SU-DHL-6 (cell line): Measurements from ENCODE around the gene SLC25A42.

Experiments used
- H2AFZ ChIP-seq: fragments of 200-600 bp; sonication (generic); 2 replicates; pipeline ENCODE4 v1.6.1; 2014; ENCODE audit warnings: low read depth, mild to moderate bottlenecking, moderate library complexity, mixed read lengths, antibody characterized with exemption, low read length; ENCODE audit not compliant: severe bottlenecking
- H3F3A ChIP-seq: fragments of 200-600 bp; shearing (Covaris generic); 2 replicates; pipeline ENCODE4 v1.6.0; 2016; ENCODE audit warnings: antibody characterized with exemption, mild to moderate bottlenecking; ENCODE audit not compliant: insufficient read depth
- H3K27ac ChIP-seq: fragments of 200-600 bp; sonication (generic); 2 replicates; pipeline ENCODE4 v1.5.1; 2016; ENCODE audit warnings: low read depth, mild to moderate bottlenecking, low read length, moderate library complexity, mixed read lengths
- H3K27me3 ChIP-seq: fragments of 200-600 bp; sonication (generic), shearing (Covaris generic); 2 replicates; pipeline ENCODE4 v1.6.0; 2014; ENCODE audit warnings: mild to moderate bottlenecking, low read length
- H3K36me3 ChIP-seq: fragments of 200-600 bp; sonication (generic); 2 replicates; pipeline ENCODE4 v1.6.1; 2014; ENCODE audit warnings: mild to moderate bottlenecking, low read length, mixed read lengths
- H3K4me2 ChIP-seq: fragments of 300-600, 200-600 bp; shearing (Covaris generic), sonication (generic); 2 replicates; pipeline ENCODE4 v1.6.0; 2014; ENCODE audit warnings: low read length, low read depth, mild to moderate bottlenecking; ENCODE audit not compliant: poor library complexity, severe bottlenecking
- H3K4me3 ChIP-seq: fragments of 200-600 bp; sonication (generic); 2 replicates; pipeline ENCODE4 v1.5.1; 2014; ENCODE audit warnings: antibody characterized with exemption, low read length, mild to moderate bottlenecking, mixed read lengths; ENCODE audit not compliant: insufficient read depth, poor library complexity, severe bottlenecking
- H3K79me2 ChIP-seq: fragments of 200-600 bp; sonication (generic); 2 replicates; pipeline ENCODE4 v1.6.1; 2014; ENCODE audit warnings: mild to moderate bottlenecking, low read length, moderate library complexity; ENCODE audit not compliant: insufficient read depth
- H3K9ac ChIP-seq: fragments of 200-600 bp; sonication (generic); 2 replicates; pipeline ENCODE4 v1.7.0; 2014; ENCODE audit warnings: mild to moderate bottlenecking, low read length
- H3K9me2 ChIP-seq: fragments of 200-600 bp; sonication (generic); replicated peaks from 2 replicates; pipeline ENCODE4 v1.6.1; 2014; ENCODE audit warnings: low read length; ENCODE audit not compliant: insufficient read depth
- H3K9me3 ChIP-seq: fragments of 200-600 bp; sonication (generic); 2 replicates; pipeline ENCODE4 v1.6.1; 2014; ENCODE audit warnings: low read length, mixed read lengths; ENCODE audit not compliant: insufficient read depth
- H4K20me1 ChIP-seq: fragments of 200-600 bp; sonication (generic); 2 replicates; pipeline ENCODE4 v1.6.1; 2014; ENCODE audit warnings: low read depth, mild to moderate bottlenecking, antibody characterized with exemption, low read length, moderate library complexity, mixed read lengths
- EZH2phosphoT487 ChIP-seq: fragments of 200-600 bp; sonication (generic), shearing (Covaris generic); conservative IDR thresholded peaks from 2 replicates; pipeline ENCODE4 v1.6.1; 2018; ENCODE audit warnings: mild to moderate bottlenecking, antibody characterized with exemption, low read length, moderate library complexity, mixed read lengths
- TF ChIP-seq, protein P1 (sequence below): fragments of 200-600 bp; sonication (generic); IDR thresholded peaks from one replicate; pipeline ENCODE4 v1.5.1; 2017; ENCODE audit warnings: antibody characterized with exemption, mild to moderate bottlenecking, low read length, moderate library complexity; ENCODE audit not compliant: insufficient read depth, poor library complexity, severe bottlenecking

Gene SLC25A42

DNA sequence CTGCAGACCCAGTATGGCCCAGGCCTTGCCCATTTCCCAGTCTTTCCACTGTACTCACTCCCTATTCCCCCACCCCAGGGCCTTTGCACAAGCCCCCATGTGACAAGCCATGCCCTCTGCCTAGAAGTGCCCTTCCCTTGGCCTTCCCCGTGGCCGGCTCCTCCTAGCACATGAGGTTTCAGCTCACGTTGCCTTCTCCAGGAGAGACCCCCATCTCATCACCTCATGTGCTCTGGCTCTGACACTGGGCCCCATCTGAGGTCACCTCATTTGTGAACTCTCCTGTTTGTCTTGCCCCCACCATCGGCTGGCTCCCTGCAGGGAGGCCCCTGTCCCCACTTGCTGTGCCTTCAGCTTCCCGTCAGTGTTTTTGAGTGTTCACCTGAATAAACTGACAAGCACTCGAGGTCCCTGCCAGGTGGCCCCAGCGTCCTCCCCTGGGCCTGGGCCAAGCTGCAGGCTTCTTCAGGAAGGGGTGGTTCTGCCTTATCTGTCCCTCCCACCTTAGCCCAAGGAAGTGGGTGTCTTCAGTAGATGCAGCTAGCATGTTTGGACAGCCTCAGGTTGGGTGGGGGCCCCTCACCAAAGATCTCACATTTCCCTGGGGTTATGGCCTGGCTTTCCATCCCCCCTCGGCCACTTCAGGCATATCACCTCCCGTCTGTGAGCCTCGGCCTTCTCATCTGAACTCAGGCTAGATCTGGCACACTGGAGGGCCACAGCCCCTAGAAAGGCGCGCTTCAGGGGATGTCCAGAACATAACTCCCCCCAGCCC, 3.8 kb upstream of the SLC25A42 start:
- no peaks in the 10 kb centered on the region for H3K36me3 ChIP-seq
- H3K9me2 ChIP-seq, result no peaks in the 10 kb centered on the region
- H3K9me3 ChIP-seq, result no peaks in the 10 kb centered on the region
- H3F3A ChIP-seq, result peaks cover 13% of the 10 kb centered on the region; the same call in 1 of the 2 replicates
- H3K79me2 ChIP-seq, result no peaks in the 10 kb centered on the region; the same call in 1 of the 2 replicates
- H2AFZ ChIP-seq, result no peak overlapping the region
- TF ChIP-seq EZH2phosphoT487, result no peak
- TF ChIP-seq, protein P1, sequence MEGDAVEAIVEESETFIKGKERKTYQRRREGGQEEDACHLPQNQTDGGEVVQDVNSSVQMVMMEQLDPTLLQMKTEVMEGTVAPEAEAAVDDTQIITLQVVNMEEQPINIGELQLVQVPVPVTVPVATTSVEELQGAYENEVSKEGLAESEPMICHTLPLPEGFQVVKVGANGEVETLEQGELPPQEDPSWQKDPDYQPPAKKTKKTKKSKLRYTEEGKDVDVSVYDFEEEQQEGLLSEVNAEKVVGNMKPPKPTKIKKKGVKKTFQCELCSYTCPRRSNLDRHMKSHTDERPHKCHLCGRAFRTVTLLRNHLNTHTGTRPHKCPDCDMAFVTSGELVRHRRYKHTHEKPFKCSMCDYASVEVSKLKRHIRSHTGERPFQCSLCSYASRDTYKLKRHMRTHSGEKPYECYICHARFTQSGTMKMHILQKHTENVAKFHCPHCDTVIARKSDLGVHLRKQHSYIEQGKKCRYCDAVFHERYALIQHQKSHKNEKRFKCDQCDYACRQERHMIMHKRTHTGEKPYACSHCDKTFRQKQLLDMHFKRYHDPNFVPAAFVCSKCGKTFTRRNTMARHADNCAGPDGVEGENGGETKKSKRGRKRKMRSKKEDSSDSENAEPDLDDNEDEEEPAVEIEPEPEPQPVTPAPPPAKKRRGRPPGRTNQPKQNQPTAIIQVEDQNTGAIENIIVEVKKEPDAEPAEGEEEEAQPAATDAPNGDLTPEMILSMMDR, result no peak
- no peak overlapping the region for H3K27ac ChIP-seq
- H3K27me3 ChIP-seq, result no peaks in the 10 kb centered on the region
- no peak overlapping the region for H3K4me2 ChIP-seq
- no peak overlapping the region for H3K4me3 ChIP-seq
- no peak overlapping the region for H3K9ac ChIP-seq
- H4K20me1 ChIP-seq, result no peaks in the 10 kb centered on the region

DNA sequence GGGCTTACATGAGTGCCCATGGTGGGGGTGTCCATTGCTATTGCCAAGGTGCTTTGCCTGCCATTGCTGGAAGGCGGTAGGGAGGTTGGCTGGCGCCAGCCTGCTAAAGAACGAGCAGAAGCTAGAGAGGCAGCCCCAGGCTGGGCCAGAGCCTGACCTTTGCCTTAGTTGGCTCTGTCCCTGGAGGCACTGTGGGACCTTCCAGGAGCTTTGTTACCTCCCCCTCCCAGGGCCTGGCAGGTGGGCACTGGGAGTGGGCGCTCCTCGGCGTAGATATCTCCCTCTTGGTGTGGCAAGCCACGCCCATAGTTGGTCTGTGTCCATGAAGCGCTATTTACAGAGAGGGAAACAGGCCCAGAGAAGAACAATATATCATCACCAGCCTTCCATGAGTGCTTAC, 2.3 kb upstream of the SLC25A42 start:
- no peaks in the 10 kb centered on the region for H3K27me3 ChIP-seq
- no peak for TF ChIP-seq EZH2phosphoT487
- TF ChIP-seq, protein P1, result no peak

DNA sequence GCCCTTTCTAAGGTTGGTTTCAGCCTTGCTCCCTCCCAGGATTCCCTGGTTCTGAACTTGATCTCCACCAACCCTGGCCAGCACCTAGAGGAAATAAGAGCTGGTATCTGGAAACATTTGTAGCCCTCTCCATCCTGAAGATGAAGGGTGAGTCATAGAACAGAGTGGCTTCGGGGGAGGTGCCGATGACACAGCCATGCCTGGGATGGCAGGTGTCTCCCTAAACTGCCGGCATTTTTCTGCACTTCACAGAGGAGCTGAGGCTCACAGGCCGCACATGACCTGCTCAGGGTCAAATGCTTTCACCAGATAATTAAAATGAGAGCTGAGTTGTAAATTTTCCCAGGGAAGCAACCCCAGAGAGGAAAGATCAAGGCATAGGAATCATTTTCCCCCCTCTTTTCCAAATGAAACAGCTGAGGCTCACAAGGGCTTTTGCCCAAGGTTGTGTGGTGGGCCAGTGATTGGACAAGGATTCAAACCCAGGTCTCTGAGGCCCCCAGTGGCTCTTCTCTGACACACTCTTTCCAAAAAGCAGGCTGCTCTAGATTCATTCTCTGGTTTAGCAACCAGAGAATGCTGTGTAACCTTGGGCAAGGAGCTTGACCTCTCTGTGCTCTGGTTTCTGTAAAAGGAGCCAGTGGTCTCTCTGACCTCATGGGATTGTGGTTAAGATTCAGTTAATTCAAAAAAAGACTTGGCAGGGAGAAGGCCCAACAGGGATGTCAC, 1.2 kb upstream of the SLC25A42 start:
- Histone ChIP-seq H4K20me1 (no peaks in the 10 kb centered on the region), H3K36me3 (no peaks in the 10 kb centered on the region), H3K27me3 (no peaks in the 10 kb centered on the region), H3K9me2 (no peaks in the 10 kb centered on the region), H3K9me3 (no peaks in the 10 kb centered on the region), H3F3A (peaks cover 17% of the 10 kb centered on the region; the same call in 1 of the 2 replicates), H3K27ac (peak overlapping the region; percentile 68), H3K79me2 (peaks cover 11% of the 10 kb centered on the region), H3K9ac (peak overlapping the region; percentile 70), H2AFZ (no peak overlapping the region), H3K4me2 (peak overlapping the region; percentile 77), H3K4me3 (peak overlapping the region; percentile 55)
- TF ChIP-seq, protein P1, result no peak
- TF ChIP-seq EZH2phosphoT487, result no peak

More for the DNA sequence above, 2.3 kb upstream of the SLC25A42 start:
- Histone ChIP-seq H3K36me3 (no peaks in the 10 kb centered on the region), H3K9ac (no peak overlapping the region), H3K9me2 (no peaks in the 10 kb centered on the region), H3K4me3 (no peak overlapping the region), H3K9me3 (no peaks in the 10 kb centered on the region), H3K4me2 (no peak overlapping the region), H3K79me2 (peaks cover 4% of the 10 kb centered on the region; the same call in 1 of the 2 replicates), H2AFZ (no peak overlapping the region), H4K20me1 (no peaks in the 10 kb centered on the region), H3F3A (peaks cover 13% of the 10 kb centered on the region; the same call in 1 of the 2 replicates), H3K27ac (no peak overlapping the region)
